Right ventricle myocardium superior (tissue), 1 donor: ENCODE measurements around the gene OR14I1. TPM values are rescaled to one million over a fixed set of nuclear protein-coding genes. Genes with fewer than 3 reads are reported as not detected.
"Not testable (repeated sequence)": the region's sequence is repeated elsewhere in the genome, so short reads cannot be mapped to it uniquely, and the experiment has no call there.

Experiments
- ATAC-seq: fragments of 200-7000 bp; cut with Tn5 transposase; one replicate; pipeline ENCODE4 v1.9.1; 2020; ENCODE audit warnings: mild to moderate bottlenecking; ENCODE audit not compliant: poor library complexity
- DNase-seq: peaks from one replicate; pipeline ENCODE4 v3.0.0-alpha.2; 2020
- intact Hi-C: fragments of 100-400 bp; cut with DNase I; formaldehyde crosslinking; loops from one replicate; pipeline ENCODE4 v1.11.2; 2022
- total RNA-seq: library from RNA; stranded (reverse); fragmentation: NEBNext Ultra II Directional; extraction: Animal tissue kit (Norgen Biotek cat#: 25700); gene quantifications from one replicate; pipeline ENCODE4 v1.2.1, GENCODE V29; 2021
- donor health status: DM: no; HTN: yes; CAD: no; lungs with severe emphysema.

Gene OR14I1
- total RNA-seq, 1 donor from 2014 or later: not detected

DNA sequence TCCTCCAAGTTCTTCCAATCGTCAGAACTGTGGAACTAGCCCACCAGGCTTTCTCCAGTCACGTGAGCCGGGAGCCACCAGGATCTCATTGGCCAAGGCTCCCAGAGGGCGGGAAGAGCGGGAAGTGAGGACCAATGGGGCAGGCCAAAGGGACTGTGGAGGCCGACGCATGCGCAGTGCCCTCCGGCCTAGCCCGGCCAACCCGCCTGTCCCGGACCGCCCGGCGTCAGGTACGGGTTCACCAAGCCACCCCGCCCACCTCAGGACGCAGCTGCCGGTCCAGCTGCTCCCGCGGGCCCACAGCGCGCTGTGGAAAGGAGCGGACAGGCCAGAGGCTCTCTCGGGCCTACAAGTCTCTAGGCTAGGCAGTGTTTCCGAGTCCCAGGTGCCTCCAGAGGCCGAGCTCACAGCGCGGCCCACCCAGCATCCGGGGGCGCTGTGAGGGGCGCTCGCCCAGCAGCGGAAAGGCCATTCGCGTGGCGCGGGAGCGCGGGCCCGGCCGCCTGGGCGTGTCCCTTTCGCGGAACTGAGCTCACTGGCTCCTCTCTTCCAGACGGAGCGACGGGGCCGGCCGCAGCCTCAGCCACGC is 10.9 kb downstream of the OR14I1 start:
- intact Hi-C loops: no loop called here
- ATAC-seq: no peak

DNA sequence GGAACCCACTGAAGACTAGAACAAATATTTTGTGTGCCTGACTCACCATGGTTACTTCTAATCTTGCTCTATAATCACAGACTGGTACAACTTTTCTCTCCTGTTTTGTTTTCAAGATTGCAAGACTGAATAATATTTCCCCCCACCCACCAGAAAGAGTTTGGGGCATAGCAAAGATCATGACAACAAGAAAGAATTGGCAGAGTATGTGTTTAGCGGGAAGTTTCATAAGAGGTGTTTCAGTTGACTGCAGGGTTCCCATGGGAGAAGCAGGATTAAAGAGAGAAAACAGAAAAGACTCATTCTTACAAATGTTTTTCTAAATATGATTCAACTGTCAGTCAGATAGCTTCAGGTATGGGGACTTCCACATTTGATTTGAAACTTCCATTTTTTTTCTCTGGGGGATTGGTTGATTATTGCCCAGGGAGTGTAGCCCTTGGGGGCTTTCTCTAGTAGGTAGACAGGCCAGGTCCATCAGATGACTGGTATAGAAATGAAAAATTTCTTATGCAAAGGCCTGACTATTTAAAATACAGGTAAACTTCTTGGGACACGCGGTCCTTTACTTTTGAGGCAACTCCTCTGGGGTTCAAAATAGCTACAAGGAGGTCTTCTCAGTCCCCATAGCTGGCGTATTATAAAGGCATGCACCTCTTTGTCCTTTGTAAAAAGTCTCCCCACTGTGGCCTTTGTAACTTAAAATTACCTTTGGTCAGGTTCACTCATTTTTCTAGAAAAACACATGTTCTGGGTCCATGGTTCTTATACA is 13.9 kb downstream of the OR14I1 start:
- DNase-seq (no peak), ATAC-seq (no peak)
- intact Hi-C loops: no loop called here

More for the DNA sequence above, 10.9 kb downstream of the OR14I1 start:
- no peak for DNase-seq

DNA sequence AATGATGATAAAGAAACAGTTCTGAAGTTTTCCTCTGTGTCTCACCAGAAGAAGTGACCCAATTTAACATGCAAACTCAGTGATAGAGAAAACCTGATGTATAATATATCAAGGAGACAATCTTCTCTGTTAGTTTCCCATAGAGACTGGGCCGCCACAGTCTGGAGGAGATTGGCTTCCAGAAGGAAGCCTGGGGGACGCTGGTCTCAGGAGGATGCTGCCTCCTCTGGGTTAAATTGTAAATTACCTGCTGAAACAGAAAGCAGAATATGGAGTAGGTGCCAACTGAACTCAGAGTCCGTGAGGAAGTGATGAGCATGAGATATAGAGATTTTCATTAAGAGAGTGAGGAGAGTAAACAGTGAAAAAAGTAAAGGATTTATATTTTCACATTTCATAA is 15.8 kb downstream of the OR14I1 start:
- ATAC-seq (no peak), DNase-seq (no peak)
- intact Hi-C loops: no loop called here

DNA sequence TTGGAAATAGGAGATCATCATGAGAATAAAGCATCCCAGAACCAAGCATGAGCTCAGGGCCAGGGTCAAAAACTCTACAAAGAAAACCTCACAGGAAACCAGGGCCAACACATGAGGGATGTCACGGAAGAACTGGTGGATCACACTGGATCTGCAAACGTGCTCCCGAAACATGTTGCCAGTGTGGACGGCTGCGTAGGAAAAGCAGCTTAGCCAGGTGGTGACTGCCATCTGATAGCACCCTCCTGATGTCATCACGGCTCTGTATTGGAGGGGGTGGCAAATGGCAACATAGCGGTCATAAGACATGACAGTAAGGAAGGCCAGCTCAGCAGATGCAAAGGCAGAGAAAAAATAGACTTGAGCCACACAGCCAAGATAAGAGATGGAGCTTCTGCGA is 20.9 kb downstream of the OR14I1 start:
- no peak for ATAC-seq
- intact Hi-C loops: no loop called here
- no peak for DNase-seq

DNA sequence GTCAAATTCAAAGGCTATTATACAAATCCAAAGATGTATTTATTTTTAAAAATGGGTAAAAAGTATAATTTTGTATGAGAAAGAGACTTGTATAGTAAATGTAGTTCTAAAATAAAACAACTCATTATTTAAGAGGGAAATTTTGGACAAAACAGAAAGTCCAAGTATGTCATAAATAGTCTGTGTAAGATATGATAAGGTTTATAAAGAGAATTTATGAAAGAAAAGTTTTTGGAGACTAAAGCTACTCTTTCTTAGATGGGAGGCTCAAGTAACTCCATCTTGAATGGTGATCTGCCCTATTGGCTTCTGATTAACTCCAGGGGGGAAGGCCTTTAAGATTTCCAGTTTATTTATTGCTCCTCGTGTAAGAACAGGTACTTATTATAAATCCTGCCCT is 32.6 kb downstream of the OR14I1 start:
- ATAC-seq (no peak), DNase-seq (no peak)
- intact Hi-C loops: no loop called here

DNA sequence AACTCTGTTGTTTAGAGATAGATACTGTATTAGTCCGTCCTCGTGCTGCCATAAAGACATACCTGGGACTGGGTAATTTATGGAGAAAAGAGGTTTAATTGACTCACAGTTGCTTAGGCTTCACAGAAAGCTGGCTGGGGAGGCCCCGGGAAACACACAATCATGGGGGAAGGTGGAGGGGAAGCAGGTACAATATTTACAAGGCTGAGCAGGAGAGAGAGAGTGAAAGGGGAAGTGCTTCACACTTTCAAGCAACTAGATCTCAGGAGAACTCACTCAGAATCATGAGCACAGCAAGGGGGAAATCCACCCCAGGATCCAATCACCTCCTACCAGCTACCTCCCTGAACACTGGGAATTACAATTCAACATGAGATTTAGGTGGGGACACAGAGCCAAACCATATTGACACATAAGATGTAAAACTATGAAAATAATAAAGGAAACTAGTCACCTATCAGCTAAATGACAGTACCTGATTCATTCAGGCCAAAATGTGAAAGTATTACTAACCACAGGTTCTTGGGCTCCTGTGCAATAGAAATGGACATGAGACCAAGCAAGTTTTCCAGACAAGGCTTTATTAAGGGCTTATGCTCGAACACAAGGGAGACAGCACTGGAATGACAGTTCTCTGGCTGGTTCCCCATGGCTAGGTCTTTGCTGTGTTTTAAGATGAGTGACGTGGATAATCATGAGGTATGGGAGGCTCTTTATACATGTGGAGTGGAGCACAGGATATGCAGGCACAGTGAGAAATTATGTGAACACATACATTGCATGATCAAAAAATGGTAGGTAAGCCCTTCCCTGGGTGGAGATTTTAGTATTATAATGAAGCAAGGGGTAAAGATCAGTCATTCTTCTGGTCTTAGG is 38.9 kb downstream of the OR14I1 start:
- DNase-seq, intact Hi-C loops, ATAC-seq: not testable (repeated sequence)

DNA sequence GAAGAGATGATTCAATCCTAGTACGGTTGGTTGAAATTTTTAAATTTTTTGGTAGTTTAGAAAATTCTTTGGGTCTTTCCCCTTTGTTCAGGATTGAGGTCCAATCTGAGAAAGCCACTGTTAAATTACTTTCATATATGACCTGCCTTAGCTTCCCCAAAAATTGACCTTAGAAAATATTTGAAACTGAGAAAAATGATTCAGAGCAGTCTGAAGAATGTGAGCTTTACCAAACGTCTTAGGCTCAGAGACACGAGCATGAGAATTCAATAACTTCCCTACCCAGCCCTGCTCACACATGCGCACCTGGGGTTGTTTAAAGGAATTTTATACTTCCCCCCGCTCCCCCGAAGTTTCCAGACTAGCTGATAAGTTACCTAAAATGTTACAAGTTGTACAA is 45.8 kb downstream of the OR14I1 start:
- ATAC-seq, DNase-seq, intact Hi-C loops: not testable (repeated sequence)

DNA sequence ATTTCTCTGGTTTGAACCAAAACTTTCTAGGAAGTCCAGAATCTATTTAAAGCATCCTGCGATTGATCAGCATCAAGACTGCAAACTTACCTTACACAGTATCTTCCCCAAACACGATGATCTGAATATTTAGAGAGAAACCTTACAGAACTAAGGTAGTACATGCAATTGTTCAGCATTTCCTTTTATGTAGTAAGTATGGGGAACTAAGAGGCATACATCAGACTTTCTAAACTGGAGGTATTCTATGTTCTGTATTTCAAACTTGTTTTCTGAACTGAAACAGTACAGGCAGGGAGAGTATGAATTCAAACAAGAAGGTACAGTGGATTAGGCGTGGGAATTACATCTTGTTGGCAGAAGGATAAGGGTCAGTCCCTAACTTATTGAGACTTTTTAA is 47.2 kb downstream of the OR14I1 start, which contains the start of gene OR2T27:
OR2T27 (minus strand) TSS at position 175 of the 400 bp plus-strand sequence. CDS start 4,644 bp downstream, outside the sequence.
- intact Hi-C loops, ATAC-seq, DNase-seq: not testable (repeated sequence)

Other genes with a start within 250 kb of the OR14I1 start
- not detected for gene OR2T3, start 229.4 kb downstream of the OR14I1 start, total RNA-seq
- gene OR2T5, start 214.2 kb downstream of the OR14I1 start, total RNA-seq: not detected
- gene OR2G6, start 194.7 kb downstream of the OR14I1 start, total RNA-seq: not detected
- gene OR2T29, start 140.0 kb downstream of the OR14I1 start, total RNA-seq: not detected
- gene OR2T34, start 128.0 kb downstream of the OR14I1 start, total RNA-seq: not detected
- not detected for gene OR2T10, start 105.1 kb downstream of the OR14I1 start, total RNA-seq
- gene OR2T11, start 67.7 kb downstream of the OR14I1 start, total RNA-seq: not detected
- gene OR2T35, start 57.5 kb downstream of the OR14I1 start, total RNA-seq: not detected
- gene OR2T27, start 47.2 kb downstream of the OR14I1 start, total RNA-seq: not detected
- gene LYPD8, start 53.0 kb upstream of the OR14I1 start, total RNA-seq: not detected
- 19.8 TPM for gene SH3BP5L, start 123.1 kb upstream of the OR14I1 start, total RNA-seq
- gene ZNF672, start 135.5 kb upstream of the OR14I1 start, total RNA-seq: 41.7 TPM
- 20.4 TPM for gene ZNF692, start 156.3 kb upstream of the OR14I1 start, total RNA-seq
- gene PGBD2, start 203.5 kb upstream of the OR14I1 start, total RNA-seq: 2.8 TPM